Esophagus muscularis mucosa (tissue), 3 donors: Measurements from ENCODE around the gene CSRP1.

Experiments
- POLR2A ChIP-seq: fragments of 450-650 bp; IDR thresholded peaks from one replicate; pipeline ENCODE4 v1.6.1; 2017; ENCODE audit warnings: antibody characterized with exemption, moderate library complexity, mild to moderate bottlenecking, low read depth
- POLR2AphosphoS5 ChIP-seq, 2 donors: sonication (generic); formaldehyde crosslinking; IDR thresholded peaks; one replicate each; pipeline ENCODE4 v1.6.1; 2017; ENCODE audit warnings: antibody characterized with exemption in 2 of 2
- TF ChIP-seq, protein P1 (sequence below), 3 experiments: fragments of 200-600 bp in 2 of 3; fragments of 450-650 bp in 1 of 3; sonication (generic) in 2 of 3; IDR thresholded peaks; one replicate each; pipeline ENCODE4 v1.5.1; 2017 to 2019; ENCODE audit warnings: antibody characterized with exemption in 3 of 3, mild to moderate bottlenecking in 2 of 3, moderate library complexity in 1 of 3

DNA sequence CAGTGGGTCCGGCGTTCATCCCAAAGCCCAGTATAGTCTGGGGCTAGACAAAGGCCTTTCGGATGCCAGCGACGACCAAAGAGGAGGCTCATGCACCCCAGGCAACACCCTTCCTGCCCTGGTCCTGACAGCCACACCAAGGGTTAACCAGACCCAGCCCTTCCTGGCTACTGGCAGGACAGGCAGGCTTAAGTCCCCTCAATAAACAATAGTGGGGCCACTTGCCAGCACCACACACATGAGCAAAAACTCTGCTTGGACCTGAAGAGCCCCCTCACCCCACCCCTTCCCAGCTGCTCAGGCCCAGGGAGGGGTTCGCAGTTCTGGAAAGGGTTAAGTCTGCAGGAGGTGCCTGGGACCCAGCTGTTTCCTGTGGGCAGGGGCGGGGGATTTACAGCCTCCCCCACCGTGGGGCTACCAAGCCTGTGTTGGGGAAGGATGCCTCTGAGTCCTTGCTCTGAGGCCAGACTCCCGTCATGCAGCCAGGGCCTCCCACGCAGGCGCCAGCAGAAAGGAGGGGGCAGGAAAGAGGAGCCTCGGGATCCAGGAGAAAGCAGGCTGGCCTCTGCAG, 56.1 kb downstream of the CSRP1 start:
- TF ChIP-seq, protein P1, sequence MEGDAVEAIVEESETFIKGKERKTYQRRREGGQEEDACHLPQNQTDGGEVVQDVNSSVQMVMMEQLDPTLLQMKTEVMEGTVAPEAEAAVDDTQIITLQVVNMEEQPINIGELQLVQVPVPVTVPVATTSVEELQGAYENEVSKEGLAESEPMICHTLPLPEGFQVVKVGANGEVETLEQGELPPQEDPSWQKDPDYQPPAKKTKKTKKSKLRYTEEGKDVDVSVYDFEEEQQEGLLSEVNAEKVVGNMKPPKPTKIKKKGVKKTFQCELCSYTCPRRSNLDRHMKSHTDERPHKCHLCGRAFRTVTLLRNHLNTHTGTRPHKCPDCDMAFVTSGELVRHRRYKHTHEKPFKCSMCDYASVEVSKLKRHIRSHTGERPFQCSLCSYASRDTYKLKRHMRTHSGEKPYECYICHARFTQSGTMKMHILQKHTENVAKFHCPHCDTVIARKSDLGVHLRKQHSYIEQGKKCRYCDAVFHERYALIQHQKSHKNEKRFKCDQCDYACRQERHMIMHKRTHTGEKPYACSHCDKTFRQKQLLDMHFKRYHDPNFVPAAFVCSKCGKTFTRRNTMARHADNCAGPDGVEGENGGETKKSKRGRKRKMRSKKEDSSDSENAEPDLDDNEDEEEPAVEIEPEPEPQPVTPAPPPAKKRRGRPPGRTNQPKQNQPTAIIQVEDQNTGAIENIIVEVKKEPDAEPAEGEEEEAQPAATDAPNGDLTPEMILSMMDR (IDR thresholded peaks at IDR 0.05), result no peak
- peak; percentile 40 to 55 for TF ChIP-seq POLR2AphosphoS5 (IDR thresholded peaks at IDR 0.05)
- no peak for TF ChIP-seq POLR2A
